Measurements from ENCODE around the gene MYT1.

The MYT1 gene

GRCh38 chr20:64228751-64229506 is 64.7 kb downstream of the MYT1 start:
- Histone ChIP-seq H3K4me1 (peaks cover 15% of the 10 kb centered on the region), H3K4me2 (ENCODE audit: low read length) (no peak overlapping the region), H3K79me2 (no peaks in the 10 kb centered on the region), H3K27ac (no peak overlapping the region), H3K27me3 (ENCODE audit: control insufficient read depth, insufficient read depth, low read length) (no peaks in the 10 kb centered on the region), H3K9ac (no peak overlapping the region), H3K36me3 (ENCODE audit: control insufficient read depth, insufficient read depth, low read length) (no peaks in the 10 kb centered on the region), H2AFZ (no peak overlapping the region), H3K9me3 (ENCODE audit: control insufficient read depth, low read length) (no peaks in the 10 kb centered on the region), H3K4me3 (ENCODE audit: low read depth, low read length) (no peak overlapping the region)
- TF ChIP-seq CTCF (IDR thresholded peaks at IDR 0.05) = no peak

- no peak for TF ChIP-seq CTCF (IDR thresholded peaks at IDR 0.05)
- no peak overlapping the region for H3K27ac ChIP-seq
- H3K4me1 ChIP-seq = peaks cover 12% of the 10 kb centered on the region
These were observed 65.3 kb downstream of the MYT1 start for GRCh38 chr20:64229507-64230061.

GRCh38 chr20:64230461-64231145 is 66.4 kb downstream of the MYT1 start:
- Histone ChIP-seq H3K4me1 (peaks cover 12% of the 10 kb centered on the region), H3K27ac (no peak overlapping the region), H3K27me3 (ENCODE audit: control insufficient read depth, insufficient read depth, low read length) (no peaks in the 10 kb centered on the region), H2AFZ (no peak overlapping the region), H3K9me3 (ENCODE audit: control insufficient read depth, low read length) (no peaks in the 10 kb centered on the region), H3K36me3 (ENCODE audit: control insufficient read depth, insufficient read depth, low read length) (no peaks in the 10 kb centered on the region), H3K79me2 (no peaks in the 10 kb centered on the region), H3K9ac (no peak overlapping the region), H3K4me3 (ENCODE audit: low read depth, low read length) (no peak overlapping the region), H3K4me2 (ENCODE audit: low read length) (no peak overlapping the region)
- no peak for TF ChIP-seq CTCF (IDR thresholded peaks at IDR 0.05)

More at GRCh38 chr20:64229507-64230061, 65.3 kb downstream of the MYT1 start:
- Histone ChIP-seq H3K4me2 (ENCODE audit: low read length) (no peak overlapping the region), H3K36me3 (ENCODE audit: control insufficient read depth, insufficient read depth, low read length) (no peaks in the 10 kb centered on the region), H3K27me3 (ENCODE audit: control insufficient read depth, insufficient read depth, low read length) (no peaks in the 10 kb centered on the region), H3K4me3 (ENCODE audit: low read depth, low read length) (no peak overlapping the region), H3K79me2 (no peaks in the 10 kb centered on the region), H2AFZ (no peak overlapping the region), H3K9me3 (ENCODE audit: control insufficient read depth, low read length) (no peaks in the 10 kb centered on the region), H3K9ac (no peak overlapping the region)

- Histone ChIP-seq H3K27me3 (ENCODE audit: control insufficient read depth, insufficient read depth, low read length) (no peaks in the 10 kb centered on the region), H3K4me1 (peaks cover 12% of the 10 kb centered on the region), H3K79me2 (no peaks in the 10 kb centered on the region), H3K9me3 (ENCODE audit: control insufficient read depth, low read length) (no peaks in the 10 kb centered on the region), H3K36me3 (ENCODE audit: control insufficient read depth, insufficient read depth, low read length) (no peaks in the 10 kb centered on the region), H3K9ac (no peak overlapping the region), H2AFZ (no peak overlapping the region), H3K4me2 (ENCODE audit: low read length) (no peak overlapping the region), H3K4me3 (ENCODE audit: low read depth, low read length) (no peak overlapping the region), H3K27ac (no peak overlapping the region)
- TF ChIP-seq CTCF (IDR thresholded peaks at IDR 0.05) = no peak
These were observed 67.6 kb downstream of the MYT1 start for GRCh38 chr20:64231621-64232550.
